ENCODE measurements around the gene LRRC37A3. TPM values are rescaled to one million over a fixed set of nuclear protein-coding genes. Genes with fewer than 3 reads are reported as not detected.
A peak's percentile ranks its signal among the peaks of the same experiment; 100 is the strongest.
"Not testable (repeated sequence)": the region's sequence is repeated elsewhere in the genome, so short reads cannot be mapped to it uniquely, and the experiment has no call there.

Gene LRRC37A3
- total and polyA plus RNA-seq, 2 of the 13 experiments (the other 11 are each of a cell fraction or from before 2014, with no cell fraction given): 0.62 to 1.1 TPM

DNA sequence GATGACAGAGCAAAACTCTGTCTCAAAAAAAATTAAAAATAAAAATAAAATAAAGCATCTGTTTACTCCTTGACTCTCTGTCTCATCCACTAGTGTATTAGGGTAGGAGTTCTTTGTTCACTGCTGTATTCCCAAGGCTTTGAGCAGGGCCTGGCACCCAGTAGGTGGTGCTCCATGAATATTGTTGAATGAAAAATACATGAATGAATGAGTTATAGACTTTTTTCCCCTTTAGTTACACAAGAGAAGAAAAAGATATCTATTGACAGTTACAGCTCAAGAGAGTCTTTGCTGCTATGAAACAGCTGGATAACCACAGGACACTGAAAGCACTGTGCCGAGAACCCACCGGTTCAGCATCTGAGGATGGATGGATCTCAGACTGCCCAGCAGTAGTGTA lies 44.5 kb upstream of the LRRC37A3 start:
- ATAC-seq; H3K27me3 ChIP-seq (ENCODE audit: control insufficient read depth in 1 of 2, insufficient read depth in 2 of 2, low read length in 2 of 2); H4K20me1 ChIP-seq (ENCODE audit: insufficient read depth, low read length); H3K4me2 ChIP-seq (ENCODE audit: low read depth, low read length); H3K27ac ChIP-seq (ENCODE audit: extremely low read length, insufficient read depth, low read length); H2AFZ ChIP-seq (ENCODE audit: low read length); H3K9ac ChIP-seq (ENCODE audit: insufficient read depth, low read depth, low read length); FAIRE-seq; DNase-seq (ENCODE audit: low spot score); CTCF ChIA-PET (ENCODE audit: low intra/inter-chr PET ratio, low total read pairs); H3K9me3 ChIP-seq (ENCODE audit: low read length); BruUV-seq (replicated peaks); H3K4me3 ChIP-seq (replicated peaks in 1 of 3; ENCODE audit: insufficient read depth in 1 of 3, low read depth in 2 of 3, low read length in 3 of 3); H3K79me2 ChIP-seq (ENCODE audit: insufficient read depth, low read length); H3K36me3 ChIP-seq (replicated peaks in 1 of 2; ENCODE audit: control insufficient read depth in 1 of 2, insufficient read depth in 2 of 2, low read length in 2 of 2); in situ Hi-C loops (cut with HindIII; ENCODE audit: extremely low pct_ligation_motif_present, low pct_unique_long_range_greater_than_20kb); intact Hi-C loops (cut with micrococcal nuclease; ENCODE audit: unreplicated experiment): not testable (repeated sequence)
- POLR2A ChIA-PET: interaction anchor here (1.2 kb wide), 1 partner anchor 12 kb away, joined by 3 read pairs; no protein-coding TSS in a partner anchor
- WGBS (ENCODE audit: low lambda C conversion rate): 96% methylated on average over 2 of the region's 2 CpGs
- peak; percentile 24; the same call in 1 of the 2 replicates for TF ChIP-seq STAG1 (CRISPR knock-in tag; IDR thresholded peaks at IDR 0.05)
- peaks cover 57% of the 10 kb centered on the region for H3K4me1 ChIP-seq (ENCODE audit: insufficient read depth, low read length)

DNA sequence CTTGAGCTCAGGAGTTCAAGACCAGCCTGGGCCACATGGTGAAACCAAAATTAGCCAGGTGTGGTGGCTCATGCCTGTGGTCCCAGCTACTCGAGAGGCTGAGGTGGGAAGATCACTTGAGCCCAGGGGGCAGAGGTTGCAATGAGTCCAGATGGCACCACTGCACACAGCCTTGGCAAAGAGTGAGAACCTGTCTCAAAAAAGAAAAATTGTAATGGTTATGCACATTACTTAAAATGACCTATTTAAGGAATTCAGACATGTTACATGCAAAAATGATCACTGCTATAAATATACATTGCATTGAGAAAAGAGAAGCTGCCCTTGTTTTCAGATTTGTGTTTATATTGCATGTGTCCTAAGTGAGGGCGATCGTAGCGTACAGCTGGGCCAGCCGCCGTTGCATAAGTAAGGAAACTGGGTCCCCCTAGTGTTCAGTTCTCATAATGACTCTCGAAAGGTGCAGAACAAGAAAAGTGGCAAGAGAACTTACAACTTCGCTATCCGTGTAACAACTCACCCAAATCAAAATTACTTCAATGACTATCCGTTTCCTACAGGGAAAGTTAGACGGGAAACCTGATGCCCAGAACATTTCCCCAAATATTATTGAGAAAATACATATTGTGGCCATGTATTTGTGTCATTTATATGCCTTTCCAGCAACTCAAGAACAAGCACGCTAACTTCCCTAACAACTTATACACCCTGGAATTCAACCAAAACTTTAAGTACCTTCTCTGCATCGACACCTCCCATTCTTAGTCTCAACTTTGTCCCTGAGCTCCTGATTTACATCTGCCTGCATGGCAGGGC lies 42.5 kb upstream of the LRRC37A3 start:
- H4K20me1 ChIP-seq (ENCODE audit: insufficient read depth, low read length); H3K79me2 ChIP-seq (ENCODE audit: insufficient read depth, low read length); H3K36me3 ChIP-seq (replicated peaks in 1 of 2; ENCODE audit: control insufficient read depth in 1 of 2, insufficient read depth in 2 of 2, low read length in 2 of 2); BruUV-seq (replicated peaks); H3K9me3 ChIP-seq (ENCODE audit: low read length); H3K27me3 ChIP-seq (ENCODE audit: control insufficient read depth in 1 of 2, insufficient read depth in 2 of 2, low read length in 2 of 2); in situ Hi-C loops (cut with HindIII; ENCODE audit: extremely low pct_ligation_motif_present, low pct_unique_long_range_greater_than_20kb); H3K9ac ChIP-seq (ENCODE audit: insufficient read depth, low read depth, low read length); H2AFZ ChIP-seq (ENCODE audit: low read length); H3K4me3 ChIP-seq (replicated peaks in 1 of 3; ENCODE audit: insufficient read depth in 1 of 3, low read depth in 2 of 3, low read length in 3 of 3); intact Hi-C loops (cut with micrococcal nuclease; ENCODE audit: unreplicated experiment); H3K27ac ChIP-seq (ENCODE audit: extremely low read length, insufficient read depth, low read length); FAIRE-seq: not testable (repeated sequence)
- Histone ChIP-seq H3K4me1 (ENCODE audit: insufficient read depth, low read length) (peaks cover 54% of the 10 kb centered on the region), H3K4me2 (ENCODE audit: low read depth, low read length) (peak overlapping the region; percentile 37)
- WGBS (ENCODE audit: low lambda C conversion rate): 15% methylated on average over 13 of the region's 13 CpGs
- peak; percentile 51 for ATAC-seq
- POLR2A ChIA-PET: interaction anchor here (1.3 kb wide), 1 partner anchor 43 kb away, joined by 5 read pairs; the partner anchor contains the start of gene LRRC37A3
- CTCF ChIA-PET (ENCODE audit: low intra/inter-chr PET ratio, low total read pairs): interaction anchor here (0.8 to 1.0 kb wide), 2 partner anchors 43 to 138 kb away, joined by 3 to 4 read pairs; partner anchors contain the start of gene LRRC37A3
- DNase-seq (ENCODE audit: low spot score): peak; percentile 73
- TF ChIP-seq SMAD3 (CRISPR knock-in tag; IDR thresholded peaks at IDR 0.05): 0 out of 2 replicates have a peak, but pooled peaks have one; percentile 36
- TF ChIP-seq ZFX (CRISPR knock-in tag; IDR thresholded peaks at IDR 0.05; ENCODE audit: low read depth): peak; percentile 35; the same call in 1 of the 2 replicates
- TF ChIP-seq FOSL2 (CRISPR knock-in tag; IDR thresholded peaks at IDR 0.05): peak; percentile 24; the same call in 1 of the 2 replicates
- TF ChIP-seq FOXA3 (CRISPR knock-in tag; IDR thresholded peaks at IDR 0.05): 0 out of 2 replicates have a peak, but pooled peaks have one; percentile 22
- 0 out of 2 replicates have a peak, but pooled peaks have one; percentile 25 for TF ChIP-seq KMT2A (CRISPR knock-in tag; IDR thresholded peaks at IDR 0.05)
- TF ChIP-seq ZNF614 (CRISPR knock-in tag; IDR thresholded peaks at IDR 0.05; ENCODE audit: borderline replicate concordance): 0 out of 2 replicates have a peak, but pooled peaks have one; percentile 36
- TF ChIP-seq, protein P1, sequence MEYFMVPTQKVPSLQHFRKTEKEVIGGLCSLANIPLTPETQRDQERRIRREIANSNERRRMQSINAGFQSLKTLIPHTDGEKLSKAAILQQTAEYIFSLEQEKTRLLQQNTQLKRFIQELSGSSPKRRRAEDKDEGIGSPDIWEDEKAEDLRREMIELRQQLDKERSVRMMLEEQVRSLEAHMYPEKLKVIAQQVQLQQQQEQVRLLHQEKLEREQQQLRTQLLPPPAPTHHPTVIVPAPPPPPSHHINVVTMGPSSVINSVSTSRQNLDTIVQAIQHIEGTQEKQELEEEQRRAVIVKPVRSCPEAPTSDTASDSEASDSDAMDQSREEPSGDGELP (IDR thresholded peaks at IDR 0.05; ENCODE audit: borderline replicate concordance, low read depth): peak; percentile 70; the same call in 1 of the 2 replicates
- peak; percentile 41; the same call in 1 of the 2 replicates for TF ChIP-seq MIXL1 (CRISPR knock-in tag; IDR thresholded peaks at IDR 0.05)
- 0 out of 2 replicates have a peak, but pooled peaks have one; percentile 31 for TF ChIP-seq KAT8 (CRISPR knock-in tag; IDR thresholded peaks at IDR 0.05)
- TF ChIP-seq ASH2L (IDR thresholded peaks at IDR 0.05; ENCODE audit: insufficient read length, low read depth, low read length): peak; percentile 48
- peak; percentile 44; the same call in 1 of the 2 replicates for TF ChIP-seq GATAD2A (CRISPR knock-in tag; IDR thresholded peaks at IDR 0.05)
- TF ChIP-seq SMC3 (IDR thresholded peaks at IDR 0.05; ENCODE audit: low read length): peak; percentile 42; the same call in 1 of the 2 replicates
- TF ChIP-seq STAG1 (CRISPR knock-in tag; IDR thresholded peaks at IDR 0.05): peak; percentile 83
- TF ChIP-seq, protein P2, sequence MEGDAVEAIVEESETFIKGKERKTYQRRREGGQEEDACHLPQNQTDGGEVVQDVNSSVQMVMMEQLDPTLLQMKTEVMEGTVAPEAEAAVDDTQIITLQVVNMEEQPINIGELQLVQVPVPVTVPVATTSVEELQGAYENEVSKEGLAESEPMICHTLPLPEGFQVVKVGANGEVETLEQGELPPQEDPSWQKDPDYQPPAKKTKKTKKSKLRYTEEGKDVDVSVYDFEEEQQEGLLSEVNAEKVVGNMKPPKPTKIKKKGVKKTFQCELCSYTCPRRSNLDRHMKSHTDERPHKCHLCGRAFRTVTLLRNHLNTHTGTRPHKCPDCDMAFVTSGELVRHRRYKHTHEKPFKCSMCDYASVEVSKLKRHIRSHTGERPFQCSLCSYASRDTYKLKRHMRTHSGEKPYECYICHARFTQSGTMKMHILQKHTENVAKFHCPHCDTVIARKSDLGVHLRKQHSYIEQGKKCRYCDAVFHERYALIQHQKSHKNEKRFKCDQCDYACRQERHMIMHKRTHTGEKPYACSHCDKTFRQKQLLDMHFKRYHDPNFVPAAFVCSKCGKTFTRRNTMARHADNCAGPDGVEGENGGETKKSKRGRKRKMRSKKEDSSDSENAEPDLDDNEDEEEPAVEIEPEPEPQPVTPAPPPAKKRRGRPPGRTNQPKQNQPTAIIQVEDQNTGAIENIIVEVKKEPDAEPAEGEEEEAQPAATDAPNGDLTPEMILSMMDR (CRISPR knock-in tag; IDR thresholded peaks at IDR 0.05): peak; percentile 88

All from HepG2 (cell line).